COLO668 (cell line): ENCODE results near the gene NCR1.
"Not testable (repeated sequence)": the region's sequence is repeated elsewhere in the genome, so short reads cannot be mapped to it uniquely, and the experiment has no call there.

Experiments
- DNase-seq: peaks from one replicate; lab custom pipeline; 2025; ENCODE audit not compliant: unreplicated experiment; lab: John Stamatoyannopoulos, UW

NCR1 gene

DNA sequence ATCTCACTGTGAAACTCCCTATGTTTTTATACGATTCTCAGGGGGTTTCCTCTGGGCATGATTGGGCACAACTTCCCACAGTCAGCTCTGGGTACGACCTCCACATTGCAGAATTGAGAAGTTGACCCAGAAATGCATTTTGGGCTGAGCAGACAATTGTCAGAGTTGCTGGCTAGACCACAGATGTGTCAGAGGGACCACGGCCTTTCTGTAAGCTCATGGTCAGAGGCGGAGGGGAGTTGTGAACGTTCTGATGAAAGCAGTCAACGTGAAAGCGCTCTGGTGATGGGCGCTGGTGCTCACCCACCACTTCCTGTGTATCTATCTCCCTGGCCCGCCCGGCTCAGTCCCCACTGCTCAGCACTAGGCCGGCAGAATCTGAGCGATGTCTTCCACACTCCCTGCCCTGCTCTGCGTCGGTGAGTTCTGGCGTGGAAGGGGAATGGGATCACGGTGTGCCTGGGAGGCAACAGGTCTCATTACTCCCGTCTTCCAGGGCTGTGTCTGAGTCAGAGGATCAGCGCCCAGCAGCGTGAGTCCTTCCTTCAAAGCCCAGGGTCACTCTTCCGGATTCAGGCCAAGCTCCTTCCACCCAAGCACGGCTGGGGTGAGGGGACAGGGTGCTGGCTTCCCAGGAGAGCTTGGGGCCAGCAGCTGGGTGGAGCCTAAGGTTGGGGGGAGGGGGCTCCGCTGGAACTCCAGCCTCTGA is at the start of gene NCR1:
Gene NCR1 (plus strand): TSS at position 346 of the 709 bp plus-strand sequence. CDS start 40 bp downstream, at position 386.
- DNase-seq: no peak

- not testable (repeated sequence) for DNase-seq
Measured at GRCh38 chr19:54858476-54858875, 47.5 kb upstream of the NCR1 start.

DNA sequence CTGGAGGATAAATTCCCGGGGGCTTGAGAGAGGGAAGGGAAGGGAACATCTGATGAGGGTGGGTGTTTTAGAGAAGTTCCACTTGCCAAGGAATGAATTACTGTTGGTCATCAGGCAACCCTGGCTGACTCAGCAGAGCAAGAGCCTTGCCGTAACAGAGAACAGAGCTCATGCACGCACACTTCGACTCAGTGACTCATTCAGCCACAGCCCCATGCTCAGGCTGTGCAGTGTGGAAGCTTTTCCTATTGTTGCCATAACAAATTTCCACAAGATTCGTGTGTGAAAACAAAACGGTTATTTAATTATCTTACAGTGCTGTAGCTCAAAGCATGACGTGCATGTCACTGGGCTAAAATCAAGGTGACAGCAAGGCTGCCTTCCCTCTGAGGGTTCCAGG is 46.5 kb upstream of the NCR1 start:
- not testable (repeated sequence) for DNase-seq

DNA sequence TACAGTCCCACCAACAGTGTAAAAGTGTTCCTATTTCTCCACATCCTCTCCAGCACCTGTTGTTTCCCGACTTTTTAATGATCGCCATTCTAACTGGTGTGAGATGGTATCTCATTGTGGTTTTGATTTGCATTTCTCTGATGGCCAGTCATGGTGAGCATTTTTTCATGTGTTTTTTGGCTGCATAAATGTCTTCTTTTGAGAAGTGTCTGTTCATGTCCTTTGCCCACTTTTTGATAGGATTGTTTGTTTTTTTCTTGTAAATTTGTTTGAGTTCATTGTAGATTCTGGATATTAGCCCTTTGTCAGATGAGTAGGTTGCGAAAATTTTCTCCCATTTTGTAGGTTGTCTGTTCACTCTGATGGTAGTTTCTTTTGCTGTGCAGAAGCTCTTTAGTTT is 42.5 kb upstream of the NCR1 start:
- DNase-seq: not testable (repeated sequence)

DNA sequence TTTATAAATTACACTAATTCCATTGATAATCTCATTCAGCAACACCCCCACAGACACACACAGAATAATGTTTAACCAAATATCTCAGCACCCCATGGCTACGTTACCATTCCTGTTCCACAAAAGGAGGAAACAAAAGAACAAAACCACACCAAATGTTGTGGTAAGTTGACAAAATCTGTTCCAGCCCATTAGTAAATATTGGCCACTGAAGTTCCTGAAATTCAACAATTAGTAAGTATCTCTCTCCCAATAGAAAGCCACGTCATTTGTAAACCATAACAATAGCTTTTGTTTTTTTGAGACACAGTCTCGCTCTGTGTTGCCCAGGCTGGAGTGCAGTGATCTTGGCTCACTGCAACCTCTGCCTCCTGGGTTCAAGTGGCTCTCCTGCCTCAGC is 34.3 kb upstream of the NCR1 start:
- no peak for DNase-seq

DNA sequence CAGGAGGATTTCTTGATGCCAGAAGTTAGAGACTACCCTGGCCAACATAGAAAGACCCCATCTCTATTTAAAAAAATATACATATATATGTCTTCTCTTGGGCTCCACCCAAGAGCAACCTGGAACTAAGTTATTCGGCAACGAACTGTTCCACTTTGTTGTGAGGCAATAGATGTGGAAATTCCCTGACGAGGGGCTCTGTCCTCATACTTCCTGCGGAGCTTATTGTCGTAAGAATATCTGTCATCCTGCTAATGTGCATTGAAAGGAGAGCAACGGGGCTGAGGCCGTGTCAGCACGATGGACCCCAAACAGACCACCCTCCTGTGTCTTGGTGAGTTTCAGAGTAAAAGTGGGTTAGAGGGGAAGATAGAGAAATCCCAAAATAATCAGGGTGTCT is 32.0 kb upstream of the NCR1 start, which contains the start of gene FCAR:
Gene FCAR (plus strand): TSS at position 246 of the 400 bp plus-strand sequence. CDS start 55 bp downstream, at position 301.
- DNase-seq: no peak

- DNase-seq: no peak
Measured at GRCh38 chr19:54875506-54875905, 30.4 kb upstream of the NCR1 start.

DNA sequence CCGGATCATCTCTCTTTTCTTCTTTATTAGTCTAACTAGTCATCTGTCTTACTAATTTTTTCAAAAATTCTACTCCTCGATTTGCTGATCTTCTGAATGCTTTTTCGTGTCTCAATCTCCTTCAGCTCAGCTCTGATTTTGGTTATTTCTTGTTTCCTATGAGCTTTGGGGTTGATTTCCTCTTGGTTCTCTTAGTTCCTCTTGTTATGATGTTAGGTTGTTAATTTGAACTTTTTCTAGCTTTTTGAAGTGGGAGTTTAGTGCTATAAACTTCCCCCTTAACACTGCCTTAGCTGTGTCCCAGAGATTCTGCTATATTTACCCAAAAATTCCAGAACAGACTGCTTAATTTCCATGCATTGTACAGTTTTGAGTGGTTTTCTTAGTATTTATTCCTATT is 28.5 kb upstream of the NCR1 start:
- DNase-seq: no peak

- no peak for DNase-seq
Measured at GRCh38 chr19:54881884-54882283, 24.1 kb upstream of the NCR1 start.

GRCh38 chr19:54882758-54883157 is 23.2 kb upstream of the NCR1 start:
- DNase-seq: no peak

DNA sequence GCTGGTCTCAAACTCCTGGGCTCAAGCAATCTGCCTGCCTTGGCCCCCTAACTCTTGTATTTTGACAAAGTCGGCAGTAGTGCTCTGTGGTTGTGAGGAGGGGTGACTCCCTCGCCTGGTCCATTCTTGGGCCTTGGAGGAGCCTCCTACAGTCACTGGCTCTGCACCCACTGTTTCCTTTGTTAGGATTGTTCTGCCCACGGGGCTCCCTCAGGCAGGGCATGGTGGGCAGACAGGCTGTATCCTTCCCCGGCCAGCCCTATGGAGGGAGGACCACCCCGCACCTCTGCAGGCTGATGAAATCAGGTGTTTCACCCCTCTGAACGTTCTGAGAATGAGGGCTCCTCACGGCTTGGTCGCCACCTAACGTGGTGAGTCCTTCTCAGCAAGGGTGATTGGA is 22.7 kb upstream of the NCR1 start:
- DNase-seq: no peak

GRCh38 chr19:54888239-54888638 is 17.7 kb upstream of the NCR1 start:
- DNase-seq: no peak

DNA sequence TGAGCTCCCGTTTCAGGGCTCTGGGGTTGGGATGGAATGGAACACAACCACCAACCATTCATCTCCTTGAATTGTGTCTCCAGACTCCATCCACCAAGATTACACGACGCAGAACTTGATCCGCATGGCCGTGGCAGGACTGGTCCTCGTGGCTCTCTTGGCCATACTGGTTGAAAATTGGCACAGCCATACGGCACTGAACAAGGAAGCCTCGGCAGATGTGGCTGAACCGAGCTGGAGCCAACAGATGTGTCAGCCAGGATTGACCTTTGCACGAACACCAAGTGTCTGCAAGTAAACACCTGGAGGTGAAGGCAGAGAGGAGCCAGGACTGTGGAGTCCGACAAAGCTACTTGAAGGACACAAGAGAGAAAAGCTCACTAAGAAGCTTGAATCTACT is 16.4 kb upstream of the NCR1 start:
- no peak for DNase-seq

GRCh38 chr19:54893406-54893805 is 12.5 kb upstream of the NCR1 start:
- no peak for DNase-seq

GRCh38 chr19:54894106-54894505 is 11.8 kb upstream of the NCR1 start:
- not testable (repeated sequence) for DNase-seq

- no peak for DNase-seq
Measured at GRCh38 chr19:54896036-54896435, 9.9 kb upstream of the NCR1 start.

- not testable (repeated sequence) for DNase-seq
Measured at GRCh38 chr19:54898685-54899084, 7.3 kb upstream of the NCR1 start.

GRCh38 chr19:54899646-54900045 is 6.3 kb upstream of the NCR1 start:
- not testable (repeated sequence) for DNase-seq

- DNase-seq: not testable (repeated sequence)
Measured at GRCh38 chr19:54901153-54901552, 4.8 kb upstream of the NCR1 start.

DNA sequence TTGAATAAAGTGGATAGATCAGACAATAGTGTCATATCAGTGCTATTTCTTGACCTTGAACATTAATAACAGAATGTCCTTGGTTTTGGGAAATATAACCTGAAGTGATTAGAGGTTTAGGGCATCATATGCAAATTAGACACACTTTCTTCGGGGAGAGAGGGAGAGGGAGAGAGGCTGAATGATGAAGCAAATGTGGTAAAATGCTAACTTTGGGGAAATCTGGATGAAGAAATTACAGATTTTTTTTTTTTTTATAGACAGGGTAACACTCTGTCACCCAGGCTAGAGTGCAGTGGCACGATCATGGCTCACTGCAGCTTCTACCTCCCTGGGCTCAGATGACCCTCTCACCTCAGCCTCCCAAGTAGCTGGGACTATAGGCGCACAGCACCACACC is 3.9 kb upstream of the NCR1 start:
- DNase-seq: no peak

DNA sequence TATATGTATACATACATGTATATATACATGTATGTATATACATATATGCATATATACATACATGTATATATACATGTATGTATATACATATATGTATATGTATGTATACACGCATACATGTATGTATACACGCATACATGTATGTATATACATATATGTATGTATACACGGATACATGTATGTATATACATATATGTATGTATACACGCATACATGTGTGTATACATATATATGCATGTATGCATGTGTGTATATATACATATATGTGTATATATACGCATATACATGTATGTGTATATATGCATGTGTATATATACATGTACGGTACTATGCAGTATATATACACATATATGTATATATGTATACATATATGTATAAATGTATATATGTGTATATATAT is 2.6 kb upstream of the NCR1 start:
- DNase-seq: no peak

GRCh38 chr19:54904261-54904660 is 1.7 kb upstream of the NCR1 start:
- not testable (repeated sequence) for DNase-seq

GRCh38 chr19:54905421-54905802 is 536 bp upstream of the NCR1 start:
- no peak for DNase-seq
